ENCODE measurements around the gene TDP1.
A peak's percentile ranks its signal among the peaks of the same experiment; 100 is the strongest.

TDP1 gene

GRCh38 chr14:89955745-89956660 lies at the start of gene TDP1:
TDP1 (plus strand) TSS chr14:89955927; CDS start chr14:89963115, 7,188 bp downstream.
- peak; percentile 94 for DNase-seq

GRCh38 chr14:89906000-89906399 lies 49.7 kb upstream of the TDP1 start:
- DNase-seq, result no peak

- DNase-seq, result no peak
Measured at GRCh38 chr14:89907655-89908054, 48.1 kb upstream of the TDP1 start.

GRCh38 chr14:89908712-89909450 lies 46.8 kb upstream of the TDP1 start:
- no peak for DNase-seq

- DNase-seq, result no peak
Measured at GRCh38 chr14:89909586-89909985, 46.1 kb upstream of the TDP1 start.

- DNase-seq, result no peak
Measured at GRCh38 chr14:89910691-89911009, 45.1 kb upstream of the TDP1 start.

GRCh38 chr14:89911010-89911919 lies 44.5 kb upstream of the TDP1 start:
- DNase-seq, result peak; percentile 81

- DNase-seq, result no peak
Measured at GRCh38 chr14:89912221-89912620, 43.5 kb upstream of the TDP1 start.

GRCh38 chr14:89912667-89913211 lies 43.0 kb upstream of the TDP1 start:
- peak; percentile 99 for DNase-seq

GRCh38 chr14:89915114-89915878 lies 40.4 kb upstream of the TDP1 start:
- peak; percentile 73 for DNase-seq

GRCh38 chr14:89918721-89919120 lies 37.0 kb upstream of the TDP1 start:
- no peak for DNase-seq

GRCh38 chr14:89920056-89920455 lies 35.7 kb upstream of the TDP1 start:
- peak; percentile 48 for DNase-seq

- no peak for DNase-seq
Measured at GRCh38 chr14:89921346-89921745, 34.4 kb upstream of the TDP1 start.

GRCh38 chr14:89922031-89922907 lies 33.5 kb upstream of the TDP1 start:
- DNase-seq, result peak; percentile 93

- DNase-seq, result no peak
Measured at GRCh38 chr14:89924268-89924667, 31.5 kb upstream of the TDP1 start.

GRCh38 chr14:89926694-89927093 lies 29.0 kb upstream of the TDP1 start:
- no peak for DNase-seq

GRCh38 chr14:89927186-89927865 lies 28.4 kb upstream of the TDP1 start:
- DNase-seq, result no peak

- DNase-seq, result no peak
Measured at GRCh38 chr14:89933002-89933401, 22.7 kb upstream of the TDP1 start.

GRCh38 chr14:89936654-89937185 lies 19.0 kb upstream of the TDP1 start:
- no peak for DNase-seq

GRCh38 chr14:89941830-89942377 lies 13.8 kb upstream of the TDP1 start:
- DNase-seq, result no peak

Data from fibroblast of skin of right quadriceps (primary cell).